ENCODE data around the gene AUTS2. TPM values are rescaled to one million over a fixed set of nuclear protein-coding genes. Genes with fewer than 3 reads are reported as not detected.

Gene AUTS2
- total RNA-seq, 4 donors from 2014 or later: 14.9 to 27.2 (median 17.5) TPM

GRCh38 chr7:70421319-70421718 is 823.0 kb downstream of the AUTS2 start:
- TF ChIP-seq POLR2A (IDR thresholded peaks at IDR 0.05): no peak
- no peak for TF ChIP-seq CTCF (IDR thresholded peaks at IDR 0.05)
- intact Hi-C loops (cut with DNase I): no loop called here

GRCh38 chr7:70426249-70426880 is 828.1 kb downstream of the AUTS2 start:
- Histone ChIP-seq H3K36me3 (no peaks in the 10 kb centered on the region), H3K27ac (no peak overlapping the region), H3K27me3 (no peaks in the 10 kb centered on the region), H3K9me3 (no peaks in the 10 kb centered on the region), H3K4me3 (replicated peaks in 1 of 3) (no peak overlapping the region), H3K4me1 (no peaks in the 10 kb centered on the region)
- intact Hi-C loops (cut with DNase I): no loop called here
- DNase-seq: no peak
- 89% methylated on average over 12 of the region's 12 CpGs for WGBS, 2 donors
- no peak for TF ChIP-seq POLR2A (IDR thresholded peaks at IDR 0.05)
- TF ChIP-seq CTCF (IDR thresholded peaks at IDR 0.05): no peak

More at GRCh38 chr7:70421319-70421718, 823.0 kb downstream of the AUTS2 start:
- Histone ChIP-seq H3K9me3 (no peaks in the 10 kb centered on the region), H3K4me3 (replicated peaks in 1 of 3) (no peak overlapping the region), H3K4me1 (no peaks in the 10 kb centered on the region), H3K27ac (no peak overlapping the region), H3K36me3 (no peaks in the 10 kb centered on the region), H3K27me3 (no peaks in the 10 kb centered on the region)
- 92 to 95% methylated on average over 2 of the region's 2 CpGs for WGBS, 2 donors
- no peak for DNase-seq

- Histone ChIP-seq H3K27ac (no peak overlapping the region), H3K4me3 (replicated peaks in 1 of 3) (no peak overlapping the region), H3K4me1 (no peaks in the 10 kb centered on the region), H3K9me3 (no peaks in the 10 kb centered on the region), H3K36me3 (no peaks in the 10 kb centered on the region), H3K27me3 (no peaks in the 10 kb centered on the region)
- TF ChIP-seq CTCF (IDR thresholded peaks at IDR 0.05): no peak
- DNase-seq: no peak
- intact Hi-C loops (cut with DNase I): no loop called here
- 85 to 88% methylated on average over 9 to 12 of the region's 12 CpGs for WGBS, 2 donors
These were observed 834.3 kb downstream of the AUTS2 start for GRCh38 chr7:70432567-70433001.

- Histone ChIP-seq H3K4me1 (no peaks in the 10 kb centered on the region), H3K4me3 (replicated peaks in 1 of 3) (no peak overlapping the region), H3K9me3 (no peaks in the 10 kb centered on the region), H3K27me3 (no peaks in the 10 kb centered on the region), H3K36me3 (no peaks in the 10 kb centered on the region), H3K27ac (no peak overlapping the region)
- peak in 1 of 6 experiments; percentile 21 for TF ChIP-seq CTCF (IDR thresholded peaks at IDR 0.05)
- no peak for TF ChIP-seq POLR2A (IDR thresholded peaks at IDR 0.05)
- 83 to 86% methylated on average over 2 of the region's 2 CpGs for WGBS, 2 donors
- no peak for DNase-seq
- intact Hi-C loops (cut with DNase I): no loop called here
These were observed 836.1 kb downstream of the AUTS2 start for GRCh38 chr7:70434376-70434775.

- TF ChIP-seq CTCF (IDR thresholded peaks at IDR 0.05): no peak
- no peak for TF ChIP-seq POLR2A (IDR thresholded peaks at IDR 0.05)
- no peaks in the 10 kb centered on the region for H3K4me1 ChIP-seq
- H3K9me3 ChIP-seq: no peaks in the 10 kb centered on the region
- no peaks in the 10 kb centered on the region for H3K36me3 ChIP-seq
- DNase-seq: no peak
- intact Hi-C loops (cut with DNase I): no loop called here
- no peak overlapping the region for H3K27ac ChIP-seq
- no peaks in the 10 kb centered on the region for H3K27me3 ChIP-seq
- WGBS, 2 donors: 94% methylated on average over 1 of the region's 1 CpG
- H3K4me3 ChIP-seq (replicated peaks in 1 of 3): no peak overlapping the region
These were observed 836.5 kb downstream of the AUTS2 start for GRCh38 chr7:70434821-70435220.

Data from thyroid gland (tissue), 4 donors.